Measurements from ENCODE around the gene CSNK2A2.
A peak's percentile ranks its signal among the peaks of the same experiment; 100 is the strongest.

CSNK2A2 gene

GRCh38 chr16:58230259-58230658, 32.4 kb upstream of the CSNK2A2 start:
- no peak overlapping the region for H3K4me3 ChIP-seq (ENCODE audit: low read depth, low read length)
- no peak for TF ChIP-seq CTCF (IDR thresholded peaks at IDR 0.05; ENCODE audit: low read depth, low read length)
- in situ Hi-C loops (cut with HindIII; ENCODE audit: low sequenced_read_pairs) = no loop called here

DNA sequence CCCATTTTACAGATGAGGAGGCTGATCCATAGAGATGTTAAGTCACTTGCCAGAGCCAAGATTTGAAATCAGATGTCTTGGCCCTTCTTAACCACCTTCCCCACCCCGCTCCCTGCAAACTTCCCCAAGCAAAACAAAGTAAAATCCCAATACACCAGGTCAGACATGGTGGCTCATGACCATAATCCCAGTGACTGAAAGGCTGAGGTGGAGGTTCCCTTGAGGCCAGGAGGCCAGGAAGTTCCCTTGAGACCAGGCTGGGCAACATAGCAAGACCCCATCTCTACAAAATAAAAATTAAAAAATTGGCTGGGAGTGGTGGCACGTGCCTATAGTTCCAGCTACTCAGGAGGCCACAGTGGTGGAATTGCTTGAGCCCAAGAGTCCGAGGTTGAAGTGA, 28.9 kb upstream of the CSNK2A2 start:
- H3K4me3 ChIP-seq (ENCODE audit: low read depth, low read length) = no peak overlapping the region
- in situ Hi-C loops (cut with HindIII; ENCODE audit: low sequenced_read_pairs) = no loop called here
- DNase-seq (ENCODE audit: low read depth, low spot score) = no peak
- TF ChIP-seq CTCF (IDR thresholded peaks at IDR 0.05; ENCODE audit: low read depth, low read length) = no peak

More at GRCh38 chr16:58230259-58230658, 32.4 kb upstream of the CSNK2A2 start:
- DNase-seq (ENCODE audit: low read depth, low spot score) = no peak

DNA sequence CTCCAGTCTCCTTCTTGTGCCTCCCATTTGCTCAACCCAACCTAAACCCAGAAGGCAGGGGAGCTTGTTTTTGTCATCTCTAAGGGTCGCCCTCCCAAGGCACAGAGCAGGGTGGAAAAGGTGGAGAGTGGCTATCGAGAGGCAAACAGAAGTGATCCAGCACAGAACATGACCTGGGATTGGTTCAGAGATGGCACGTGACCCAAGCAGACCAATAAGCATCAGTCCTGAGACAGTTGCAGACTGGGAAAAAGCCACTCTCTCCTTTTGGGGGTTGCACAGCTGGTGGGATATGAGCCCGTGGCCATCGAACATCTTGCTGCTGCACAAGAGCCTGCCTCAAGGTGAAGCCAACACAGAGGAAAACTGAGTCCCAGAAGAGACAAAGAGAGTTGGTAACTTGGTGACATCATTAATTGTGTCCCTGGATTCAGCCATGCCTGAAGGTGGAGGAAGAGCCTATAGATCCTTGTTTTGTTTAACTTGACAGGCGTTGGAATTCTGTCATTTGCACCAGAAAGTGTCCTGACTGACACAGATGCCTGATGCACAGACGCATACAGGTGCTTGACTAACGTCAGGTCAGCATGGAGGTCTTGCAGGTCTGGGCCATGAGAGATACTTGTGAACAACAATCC, 28.2 kb upstream of the CSNK2A2 start:
- DNase-seq (ENCODE audit: low read depth, low spot score) = no peak
- TF ChIP-seq CTCF (IDR thresholded peaks at IDR 0.05; ENCODE audit: low read depth, low read length) = no peak
- no peak overlapping the region for H3K4me3 ChIP-seq (ENCODE audit: low read depth, low read length)
- in situ Hi-C loops (cut with HindIII; ENCODE audit: low sequenced_read_pairs) = no loop called here

DNA sequence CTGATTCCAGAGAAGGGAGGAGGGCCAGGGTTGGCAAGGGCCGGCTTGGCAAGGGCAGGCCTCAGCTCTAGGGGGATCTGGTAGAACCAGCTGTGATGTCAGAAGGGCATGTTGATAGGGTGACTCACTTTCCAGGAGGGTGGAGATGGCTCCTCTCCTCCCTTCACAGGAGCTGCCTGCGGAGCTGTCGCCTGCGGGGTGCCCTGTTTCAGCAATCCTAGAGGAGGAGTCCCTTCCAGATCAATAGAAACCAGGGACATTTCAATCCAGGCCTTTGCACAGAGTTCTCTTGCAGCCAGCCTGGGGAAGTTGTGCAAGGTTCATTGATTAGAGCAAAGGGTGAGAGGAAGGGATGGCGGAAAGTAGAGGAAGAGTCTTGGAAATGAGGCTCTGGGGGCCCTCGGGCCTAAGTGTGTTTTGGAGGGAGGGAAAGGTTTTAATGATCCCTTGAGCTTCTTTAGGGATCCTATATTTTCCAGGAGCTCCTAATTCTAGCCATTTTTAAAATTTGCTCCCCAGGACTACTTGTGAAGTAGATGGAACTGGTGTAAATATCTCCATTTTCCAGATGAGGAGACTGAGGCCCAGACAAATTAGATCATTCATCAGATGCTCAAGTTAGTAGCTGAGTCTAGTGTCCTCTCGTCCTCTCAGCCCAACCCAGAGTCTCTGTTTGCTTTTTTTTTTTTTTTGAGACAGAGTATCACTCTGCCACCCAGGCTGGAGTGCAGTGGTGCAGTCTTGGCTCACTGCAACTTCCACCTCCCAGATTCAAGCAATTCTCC, 24.8 kb upstream of the CSNK2A2 start:
- no peak for TF ChIP-seq CTCF (IDR thresholded peaks at IDR 0.05; ENCODE audit: low read depth, low read length)
- peak; percentile 11 for DNase-seq (ENCODE audit: low read depth, low spot score)
- H3K4me3 ChIP-seq (ENCODE audit: low read depth, low read length) = no peak overlapping the region
- in situ Hi-C loops (cut with HindIII; ENCODE audit: low sequenced_read_pairs) = no loop called here

GRCh38 chr16:58219432-58219831, 21.5 kb upstream of the CSNK2A2 start:
- no peak for DNase-seq (ENCODE audit: low read depth, low spot score)
- in situ Hi-C loops (cut with HindIII; ENCODE audit: low sequenced_read_pairs) = no loop called here
- no peak for TF ChIP-seq CTCF (IDR thresholded peaks at IDR 0.05; ENCODE audit: low read depth, low read length)
- H3K4me3 ChIP-seq (ENCODE audit: low read depth, low read length) = no peak overlapping the region

DNA sequence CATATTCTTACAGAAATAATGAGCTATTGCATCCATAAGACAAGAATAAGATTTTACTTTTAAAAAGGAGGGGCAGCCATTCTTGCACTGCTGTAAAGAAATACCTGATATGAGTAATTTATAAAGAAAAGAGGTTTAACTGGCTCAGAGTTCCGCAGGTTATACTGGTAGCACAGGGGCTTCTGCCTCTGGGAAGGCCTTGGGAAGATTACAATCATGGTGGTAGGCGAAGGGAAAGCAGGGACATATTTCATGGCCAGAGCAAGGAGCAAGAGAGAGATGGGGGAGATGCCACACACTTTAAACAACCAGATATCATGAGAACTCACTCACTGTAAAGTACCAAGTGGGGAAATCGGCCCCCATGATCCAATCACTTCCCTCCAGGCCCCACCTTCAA, 20.9 kb upstream of the CSNK2A2 start:
- no peak for TF ChIP-seq CTCF (IDR thresholded peaks at IDR 0.05; ENCODE audit: low read depth, low read length)
- no peak for DNase-seq (ENCODE audit: low read depth, low spot score)
- in situ Hi-C loops (cut with HindIII; ENCODE audit: low sequenced_read_pairs) = no loop called here
- no peak overlapping the region for H3K4me3 ChIP-seq (ENCODE audit: low read depth, low read length)
